ENCODE results near the gene SLC37A2.

Gene SLC37A2

GRCh38 chr11:125075242-125075625 lies 12.1 kb downstream of the SLC37A2 start:
- Histone ChIP-seq H3K4ac (ENCODE audit: low read depth, low read length) (no peak overlapping the region), H4K12ac (ENCODE audit: low read depth, low read length) (no peak overlapping the region), H4K91ac (ENCODE audit: low read depth, low read length) (no peak overlapping the region), H3K23ac (ENCODE audit: low read length) (no peak overlapping the region), H2BK5ac (ENCODE audit: low read depth, low read length, poor library complexity) (no peak overlapping the region), H3K4me2 (ENCODE audit: low read length) (no peak overlapping the region), H3K18ac (ENCODE audit: low read length) (no peak overlapping the region), H3K4me3 (ENCODE audit: low read depth, low read length) (no peak overlapping the region), H2AK5ac (ENCODE audit: low read length) (no peak overlapping the region), H3K4me1 (ENCODE audit: control insufficient read depth in 1 of 2, insufficient read depth in 2 of 2, low read length in 2 of 2) (peaks cover 8 to 12% of the 10 kb centered on the region in 2 experiments), H3K79me1 (ENCODE audit: low read length) (no peaks in the 10 kb centered on the region), H3K36me3 (ENCODE audit: control insufficient read depth in 1 of 2, insufficient read depth in 2 of 2, low read length in 2 of 2) (no peaks in the 10 kb centered on the region), H3K9ac (ENCODE audit: low read length) (no peak overlapping the region), H2BK120ac (ENCODE audit: insufficient read depth, low read length, poor library complexity) (no peak overlapping the region), H3K14ac (ENCODE audit: low read length) (no peak overlapping the region), H3K27ac (ENCODE audit: low read depth, low read length) (no peak overlapping the region), H3K27me3 (ENCODE audit: insufficient read depth, low read length) (no peaks in the 10 kb centered on the region), H3K79me2 (ENCODE audit: control insufficient read depth, insufficient read depth, low read length, poor library complexity) (no peaks in the 10 kb centered on the region), H3K9me3 (ENCODE audit: insufficient read depth, low read depth, low read length) (no peaks in the 10 kb centered on the region), H4K8ac (ENCODE audit: low read depth, low read length) (no peak overlapping the region), H2BK12ac (ENCODE audit: low read length) (no peak overlapping the region), H2AFZ (ENCODE audit: insufficient read depth, low read length, poor library complexity) (no peak overlapping the region)
- no peak for DNase-seq
- no CpG with 5 or more reads among the region's 7 CpGs for WGBS (ENCODE audit: extremely low coverage, insufficient coverage, insufficient read length)

- no peak for DNase-seq
- Histone ChIP-seq H3K79me1 (ENCODE audit: low read length) (no peaks in the 10 kb centered on the region), H3K4me3 (ENCODE audit: low read depth, low read length) (no peak overlapping the region)
Observed at GRCh38 chr11:125075900-125076317, 12.8 kb downstream of the SLC37A2 start.

GRCh38 chr11:125076378-125076945 lies 13.4 kb downstream of the SLC37A2 start:
- no peak overlapping the region for H4K8ac ChIP-seq (ENCODE audit: low read depth, low read length)
- no peak for DNase-seq
- no peaks in the 10 kb centered on the region for H3K79me1 ChIP-seq (ENCODE audit: low read length)
- no peak overlapping the region for H2AK5ac ChIP-seq (ENCODE audit: low read length)
- no peak overlapping the region for H3K23ac ChIP-seq (ENCODE audit: low read length)
- no peak overlapping the region for H3K27ac ChIP-seq (ENCODE audit: low read depth, low read length)
- no peaks in the 10 kb centered on the region for H3K79me2 ChIP-seq (ENCODE audit: control insufficient read depth, insufficient read depth, low read length, poor library complexity)
- no peak overlapping the region for H2BK5ac ChIP-seq (ENCODE audit: low read depth, low read length, poor library complexity)
- H3K4ac ChIP-seq (ENCODE audit: low read depth, low read length) = no peak overlapping the region
- no peaks in the 10 kb centered on the region for H3K9me3 ChIP-seq (ENCODE audit: insufficient read depth, low read depth, low read length)
- H3K4me2 ChIP-seq (ENCODE audit: low read length) = no peak overlapping the region
- no peak overlapping the region for H3K4me3 ChIP-seq (ENCODE audit: low read depth, low read length)
- H2BK12ac ChIP-seq (ENCODE audit: low read length) = no peak overlapping the region
- H3K27me3 ChIP-seq (ENCODE audit: insufficient read depth, low read length) = no peaks in the 10 kb centered on the region
- H3K18ac ChIP-seq (ENCODE audit: low read length) = no peak overlapping the region
- WGBS (ENCODE audit: extremely low coverage, insufficient coverage, insufficient read length) = no CpG with 5 or more reads among the region's 14 CpGs
- H3K14ac ChIP-seq (ENCODE audit: low read length) = no peak overlapping the region
- no peak overlapping the region for H2AFZ ChIP-seq (ENCODE audit: insufficient read depth, low read length, poor library complexity)
- H3K4me1 ChIP-seq (ENCODE audit: control insufficient read depth in 1 of 2, insufficient read depth in 2 of 2, low read length in 2 of 2) = peaks cover 6 to 8% of the 10 kb centered on the region in 2 experiments
- no peaks in the 10 kb centered on the region for H3K36me3 ChIP-seq (ENCODE audit: control insufficient read depth in 1 of 2, insufficient read depth in 2 of 2, low read length in 2 of 2)
- H4K91ac ChIP-seq (ENCODE audit: low read depth, low read length) = no peak overlapping the region
- H4K12ac ChIP-seq (ENCODE audit: low read depth, low read length) = no peak overlapping the region
- no peak overlapping the region for H2BK120ac ChIP-seq (ENCODE audit: insufficient read depth, low read length, poor library complexity)
- no peak overlapping the region for H3K9ac ChIP-seq (ENCODE audit: low read length)

More at GRCh38 chr11:125075900-125076317, 12.8 kb downstream of the SLC37A2 start:
- H4K12ac ChIP-seq (ENCODE audit: low read depth, low read length) = no peak overlapping the region
- H3K4ac ChIP-seq (ENCODE audit: low read depth, low read length) = no peak overlapping the region
- H2AFZ ChIP-seq (ENCODE audit: insufficient read depth, low read length, poor library complexity) = no peak overlapping the region
- no peak overlapping the region for H2AK5ac ChIP-seq (ENCODE audit: low read length)
- H3K79me2 ChIP-seq (ENCODE audit: control insufficient read depth, insufficient read depth, low read length, poor library complexity) = no peaks in the 10 kb centered on the region
- H3K9ac ChIP-seq (ENCODE audit: low read length) = no peak overlapping the region
- H3K9me3 ChIP-seq (ENCODE audit: insufficient read depth, low read depth, low read length) = no peaks in the 10 kb centered on the region
- no peak overlapping the region for H3K14ac ChIP-seq (ENCODE audit: low read length)
- no CpG with 5 or more reads among the region's 11 CpGs for WGBS (ENCODE audit: extremely low coverage, insufficient coverage, insufficient read length)
- no peak overlapping the region for H4K8ac ChIP-seq (ENCODE audit: low read depth, low read length)
- H2BK5ac ChIP-seq (ENCODE audit: low read depth, low read length, poor library complexity) = no peak overlapping the region
- no peak overlapping the region for H3K4me2 ChIP-seq (ENCODE audit: low read length)
- no peaks in the 10 kb centered on the region for H3K36me3 ChIP-seq (ENCODE audit: control insufficient read depth in 1 of 2, insufficient read depth in 2 of 2, low read length in 2 of 2)
- H3K18ac ChIP-seq (ENCODE audit: low read length) = no peak overlapping the region
- H4K91ac ChIP-seq (ENCODE audit: low read depth, low read length) = no peak overlapping the region
- H3K4me1 ChIP-seq (ENCODE audit: control insufficient read depth in 1 of 2, insufficient read depth in 2 of 2, low read length in 2 of 2) = peaks cover 8% of the 10 kb centered on the region in 2 experiments
- no peak overlapping the region for H3K27ac ChIP-seq (ENCODE audit: low read depth, low read length)
- no peaks in the 10 kb centered on the region for H3K27me3 ChIP-seq (ENCODE audit: insufficient read depth, low read length)
- no peak overlapping the region for H2BK12ac ChIP-seq (ENCODE audit: low read length)
- H3K23ac ChIP-seq (ENCODE audit: low read length) = no peak overlapping the region
- no peak overlapping the region for H2BK120ac ChIP-seq (ENCODE audit: insufficient read depth, low read length, poor library complexity)

- Histone ChIP-seq H4K91ac (ENCODE audit: low read depth, low read length) (no peak overlapping the region), H3K27ac (ENCODE audit: low read depth, low read length) (no peak overlapping the region), H3K14ac (ENCODE audit: low read length) (no peak overlapping the region), H3K4ac (ENCODE audit: low read depth, low read length) (no peak overlapping the region), H3K4me2 (ENCODE audit: low read length) (no peak overlapping the region), H2AFZ (ENCODE audit: insufficient read depth, low read length, poor library complexity) (no peak overlapping the region), H2BK5ac (ENCODE audit: low read depth, low read length, poor library complexity) (no peak overlapping the region), H3K4me3 (ENCODE audit: low read depth, low read length) (no peak overlapping the region), H2AK5ac (ENCODE audit: low read length) (no peak overlapping the region), H2BK12ac (ENCODE audit: low read length) (no peak overlapping the region), H3K79me1 (ENCODE audit: low read length) (no peaks in the 10 kb centered on the region), H3K18ac (ENCODE audit: low read length) (no peak overlapping the region), H3K23ac (ENCODE audit: low read length) (no peak overlapping the region), H4K12ac (ENCODE audit: low read depth, low read length) (no peak overlapping the region), H3K9ac (ENCODE audit: low read length) (no peak overlapping the region), H3K4me1 (ENCODE audit: control insufficient read depth in 1 of 2, insufficient read depth in 2 of 2, low read length in 2 of 2) (peaks cover 6 to 8% of the 10 kb centered on the region in 2 experiments), H3K9me3 (ENCODE audit: insufficient read depth, low read depth, low read length) (no peaks in the 10 kb centered on the region), H2BK120ac (ENCODE audit: insufficient read depth, low read length, poor library complexity) (no peak overlapping the region), H3K36me3 (ENCODE audit: control insufficient read depth in 1 of 2, insufficient read depth in 2 of 2, low read length in 2 of 2) (no peaks in the 10 kb centered on the region), H3K27me3 (ENCODE audit: insufficient read depth, low read length) (no peaks in the 10 kb centered on the region), H4K8ac (ENCODE audit: low read depth, low read length) (no peak overlapping the region), H3K79me2 (ENCODE audit: control insufficient read depth, insufficient read depth, low read length, poor library complexity) (no peaks in the 10 kb centered on the region)
- DNase-seq = no peak
- no CpG with 5 or more reads among the region's 11 CpGs for WGBS (ENCODE audit: extremely low coverage, insufficient coverage, insufficient read length)
Observed at GRCh38 chr11:125078016-125078415, 14.9 kb downstream of the SLC37A2 start.

Data from trophoblast cell (in vitro differentiated cells and primary cell).